ENCODE data around the gene RBM10. TPM values are rescaled to one million over a fixed set of nuclear protein-coding genes. Genes with fewer than 3 reads are reported as not detected.

The RBM10 gene
- total RNA-seq, 1 experiment from 2014 or later = 56.9 TPM

- DNase-seq (ENCODE audit: low read depth, low spot score) (no peak), ATAC-seq (no peak)
- Histone ChIP-seq H3K4me2 (ENCODE audit: low read length) (no peak overlapping the region), H3K4me3 (replicated peaks in 1 of 2; ENCODE audit: low read depth in 1 of 2, low read length in 2 of 2) (no peak overlapping the region), H3K27ac (ENCODE audit: low read depth, low read length) (no peak overlapping the region), H3K9me3 (ENCODE audit: control insufficient read depth in 1 of 2, insufficient read depth in 1 of 2, low read depth in 1 of 2, low read length in 2 of 2) (no peaks in the 10 kb centered on the region), H2AFZ (ENCODE audit: low read depth, low read length, poor library complexity, severe bottlenecking) (no peak overlapping the region), H3K79me2 (ENCODE audit: insufficient read depth, low read length) (peaks cover 85% of the 10 kb centered on the region), H3K9me2 (ENCODE audit: insufficient read depth) (no peaks in the 10 kb centered on the region), H3K9ac (ENCODE audit: low read length) (no peak overlapping the region), H3K27me3 (ENCODE audit: insufficient read depth, low read length) (no peaks in the 10 kb centered on the region), H4K20me1 (ENCODE audit: insufficient read depth) (no peaks in the 10 kb centered on the region), H3K36me3 (ENCODE audit: control insufficient read depth in 1 of 2, insufficient read depth in 2 of 2, low read length in 2 of 2) (no peaks in the 10 kb centered on the region; a peak in 1 of 4 replicates), H3K4me1 (ENCODE audit: control insufficient read depth in 1 of 2, insufficient read depth in 2 of 2, low read length in 2 of 2) (peaks cover 0 to 7% of the 10 kb centered on the region in 2 experiments; a peak in 2 of 4 replicates)
- BruUV-seq (replicated peaks) = no TSS peak
- RAD21 ChIA-PET (ENCODE audit: low non-redundant PET in 1 of 2, low total read pairs in 2 of 2, uncharacterized antibody in 2 of 2, unreplicated experiment in 2 of 2) = no interaction called here
- intact Hi-C loops (cut with micrococcal nuclease) = no loop called here
- POLR2A ChIA-PET = no interaction called here
- no peak for TF ChIP-seq EZH2 (IDR thresholded peaks at IDR 0.05)
- TF ChIP-seq SRF (IDR thresholded peaks at IDR 0.05; ENCODE audit: low read depth) = no peak
- TF ChIP-seq REST (IDR thresholded peaks at IDR 0.05; ENCODE audit: low read depth) = no peak
- TF ChIP-seq JUND (IDR thresholded peaks at IDR 0.05) = no peak
- no peak for TF ChIP-seq ZFX (IDR thresholded peaks at IDR 0.05)
- no peak for TF ChIP-seq YY1 (IDR thresholded peaks at IDR 0.05; ENCODE audit: extremely low read depth, insufficient replicate concordance, low read depth, low read length)
- TF ChIP-seq ZBTB33 (IDR thresholded peaks at IDR 0.05; ENCODE audit: extremely low read depth, insufficient replicate concordance, low read length) = no peak
- TF ChIP-seq CBX3 (IDR thresholded peaks at IDR 0.05; ENCODE audit: low read depth) = no peak
- no peak for TF ChIP-seq POLR2AphosphoS5 (IDR thresholded peaks at IDR 0.05; ENCODE audit: low read depth, low read length)
- no peak for TF ChIP-seq ZNF274 (IDR thresholded peaks at IDR 0.05; ENCODE audit: low read depth, low read length)
- TF ChIP-seq ELF1 (IDR thresholded peaks at IDR 0.05; ENCODE audit: borderline replicate concordance, low read depth) = no peak
- TF ChIP-seq MAX (IDR thresholded peaks at IDR 0.05) = no peak
- no peak for TF ChIP-seq SP1 (IDR thresholded peaks at IDR 0.05; ENCODE audit: low read depth)
- CTCF ChIA-PET = no interaction called here
These were observed 3.9 kb downstream of the RBM10 start for GRCh38 chrX:47148946-47149345.
